Esophagus squamous epithelium (tissue), 5 donors: Measurements from ENCODE around the gene MAZ. TPM values are rescaled to one million over a fixed set of nuclear protein-coding genes. Genes with fewer than 3 reads are reported as not detected.

Experiments used
- DNase-seq: peaks from one replicate; lab custom pipeline; 2025; lab: John Stamatoyannopoulos, UW
- H3K27ac ChIP-seq, 4 donors: fragments of 200-600 bp; sonication (generic); one replicate each; pipeline ENCODE4 v1.5.1; 2016 to 2019; ENCODE audit warnings: mild to moderate bottlenecking in 1 of 4
- H3K27me3 ChIP-seq, 4 donors: fragments of 200-600 bp; sonication (generic); 1 replicate in 3 of 4; 2 replicates in 1 of 4; pipeline versions ENCODE4 v1.5.1 to v1.6.0; 2017 to 2021; ENCODE audit warnings: antibody characterized with exemption in 1 of 4
- H3K36me3 ChIP-seq, 3 donors: fragments of 200-600 bp; sonication (generic); one replicate each; pipeline ENCODE4 v1.5.1; 2016 to 2019
- H3K4me1 ChIP-seq, 3 donors: fragments of 200-600 bp; sonication (generic); one replicate each; pipeline ENCODE4 v1.5.1; 2017 to 2019
- H3K4me3 ChIP-seq, 4 donors: fragments of 200-600 bp; sonication (generic); 1 replicate in 3 of 4; 2 replicates in 1 of 4; pipeline ENCODE4 v1.5.1; 2016 to 2019; ENCODE audit warnings: mild to moderate bottlenecking in 2 of 4, moderate library complexity in 1 of 4
- H3K9me3 ChIP-seq, 3 donors: fragments of 200-600 bp; sonication (generic); one replicate each; pipeline ENCODE4 v1.5.1; 2016 to 2019
- CTCF ChIP-seq, 6 experiments: fragments of 450-650 bp in 4 of 6; fragments of 200-600 bp in 2 of 6; sonication (generic) in 2 of 6; IDR thresholded peaks; one replicate each; pipeline ENCODE4 v1.5.1; 2016 to 2019; ENCODE audit warnings: antibody characterized with exemption in 6 of 6, mild to moderate bottlenecking in 4 of 6, moderate library complexity in 4 of 6
- POLR2A ChIP-seq, 4 donors: fragments of 450-650 bp; IDR thresholded peaks; one replicate each; pipeline ENCODE4 v1.6.1; 2017; ENCODE audit warnings: antibody characterized with exemption in 4 of 4, mild to moderate bottlenecking in 4 of 4, moderate library complexity in 3 of 4
- WGBS, 2 donors: methylation state at CpG; one replicate each; pipeline ENCODE4 v1.1.5; 2018; 5-methylcytosine and 5-hydroxymethylcytosine counted together
- intact Hi-C: fragments of 100-400 bp; cut with DNase I; formaldehyde crosslinking; loops from one replicate; pipeline ENCODE4 v1.15.0; 2022
- total RNA-seq, 4 donors: library from RNA; depleted of rRNA; stranded (reverse); fragments of >200 nt; gene quantifications; one replicate each; pipeline ENCODE4 v1.1.0, GENCODE V29; 2016
- donor health status: DM: yes; HTN: yes; CAD: no.

Gene MAZ
- total RNA-seq, 4 donors from 2014 or later, result 87.0 to 99.0 (median 97.3) TPM

- H3K4me1 ChIP-seq, result no peaks in the 10 kb centered on the region
- H3K36me3 ChIP-seq, result peaks cover 35 to 99% (median 63%) of the 10 kb centered on the region in 3 donors
- DNase-seq, result no peak
- H3K27ac ChIP-seq, result no peak overlapping the region
- H3K4me3 ChIP-seq, result no peak overlapping the region
- intact Hi-C loops, result no loop called here
- no peaks in the 10 kb centered on the region for H3K27me3 ChIP-seq
- WGBS, 2 donors, result 88% methylated on average over 9 of the region's 10 CpGs; no CpG with 5 or more reads in 1 of the 2 donors
- no peaks in the 10 kb centered on the region for H3K9me3 ChIP-seq
- TF ChIP-seq POLR2A (IDR thresholded peaks at IDR 0.05), result no peak
- TF ChIP-seq CTCF (IDR thresholded peaks at IDR 0.05), result no peak
These were observed 33.9 kb downstream of the MAZ start for GRCh38 chr16:29840240-29840639.

- H3K27ac ChIP-seq, result no peak overlapping the region
- DNase-seq, result no peak
- intact Hi-C loops, result no loop called here
- TF ChIP-seq POLR2A (IDR thresholded peaks at IDR 0.05) (no peak), CTCF (IDR thresholded peaks at IDR 0.05) (no peak)
- H3K27me3 ChIP-seq, result no peaks in the 10 kb centered on the region
- H3K4me3 ChIP-seq, result no peak overlapping the region
- H3K36me3 ChIP-seq, result peaks cover 38 to 99% (median 63%) of the 10 kb centered on the region in 3 donors
- no peaks in the 10 kb centered on the region for H3K4me1 ChIP-seq
- no peaks in the 10 kb centered on the region for H3K9me3 ChIP-seq
- whole genome bisulfite sequencing, 2 donors, result 90 to 100% methylated on average over 4 to 16 of the region's 23 CpGs
These were observed 35.3 kb downstream of the MAZ start for GRCh38 chr16:29841631-29842030.

GRCh38 chr16:29842732-29843346 is 36.5 kb downstream of the MAZ start:
- Histone ChIP-seq H3K9me3 (no peaks in the 10 kb centered on the region), H3K4me1 (no peaks in the 10 kb centered on the region), H3K4me3 (no peak overlapping the region), H3K36me3 (peaks cover 50 to 99% (median 68%) of the 10 kb centered on the region in 3 donors), H3K27me3 (no peaks in the 10 kb centered on the region), H3K27ac (no peak overlapping the region)
- DNase-seq, result no peak
- no peak for TF ChIP-seq POLR2A (IDR thresholded peaks at IDR 0.05)
- TF ChIP-seq CTCF (IDR thresholded peaks at IDR 0.05), result no peak
- 89 to 98% methylated on average over 8 to 9 of the region's 9 CpGs for WGBS, 2 donors
- intact Hi-C loops, result no loop called here

- no peak for TF ChIP-seq CTCF (IDR thresholded peaks at IDR 0.05)
- TF ChIP-seq POLR2A (IDR thresholded peaks at IDR 0.05), result no peak
- Histone ChIP-seq H3K27ac (no peak overlapping the region), H3K27me3 (no peaks in the 10 kb centered on the region), H3K36me3 (peaks cover 45 to 99% (median 70%) of the 10 kb centered on the region in 3 donors), H3K4me1 (no peaks in the 10 kb centered on the region), H3K9me3 (no peaks in the 10 kb centered on the region), H3K4me3 (no peak overlapping the region)
- intact Hi-C loops, result no loop called here
- DNase-seq, result no peak
- 84 to 100% methylated on average over 3 to 6 of the region's 8 CpGs for WGBS, 2 donors
These were observed 37.6 kb downstream of the MAZ start for GRCh38 chr16:29843931-29844330.

- intact Hi-C loops, result no loop called here
- Histone ChIP-seq H3K9me3 (no peaks in the 10 kb centered on the region), H3K27ac (peak overlapping the region in 1 of 4 donors; percentile 16), H3K4me3 (no peak overlapping the region), H3K4me1 (no peaks in the 10 kb centered on the region), H3K36me3 (peaks cover 42 to 92% (median 70%) of the 10 kb centered on the region in 3 donors), H3K27me3 (no peaks in the 10 kb centered on the region)
- TF ChIP-seq POLR2A (IDR thresholded peaks at IDR 0.05), result no peak
- TF ChIP-seq CTCF (IDR thresholded peaks at IDR 0.05), result no peak
- DNase-seq, result no peak
- WGBS, 2 donors, result 85 to 90% methylated on average over 11 to 14 of the region's 28 CpGs
These were observed 38.4 kb downstream of the MAZ start for GRCh38 chr16:29844575-29845331.
